ENCODE results near the gene TRPV4.

DNA sequence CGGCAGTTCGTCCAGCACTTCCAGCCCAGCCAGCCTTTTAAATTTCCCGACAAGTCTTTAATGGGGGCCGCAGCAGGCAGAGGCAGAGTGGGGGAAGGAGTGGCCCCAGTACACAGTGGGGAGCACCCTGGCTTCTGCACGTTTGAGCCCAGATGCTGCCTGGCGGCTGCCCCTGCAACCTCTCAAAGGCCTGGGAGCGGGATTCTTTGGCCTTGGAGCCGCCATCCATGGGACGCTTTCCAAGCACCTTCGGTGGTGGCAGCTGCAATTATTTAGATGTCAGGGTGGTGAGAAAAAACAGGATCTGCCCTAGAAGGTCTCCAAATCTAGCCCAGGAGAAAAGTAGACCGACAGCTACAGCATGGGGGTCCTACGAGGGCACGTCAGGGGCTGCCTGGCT is 73.6 kb downstream of the TRPV4 start:
- TF ChIP-seq CTCF (tag by site-specific recombination; IDR thresholded peaks at IDR 0.05): no peak
- TF ChIP-seq ZNF24 (tag by site-specific recombination; IDR thresholded peaks at IDR 0.05): no peak
- no peak for TF ChIP-seq GLI2 (tag by site-specific recombination; IDR thresholded peaks at IDR 0.05; ENCODE audit: borderline replicate concordance, low read depth)
